ENCODE data around the gene IL15.

DNA sequence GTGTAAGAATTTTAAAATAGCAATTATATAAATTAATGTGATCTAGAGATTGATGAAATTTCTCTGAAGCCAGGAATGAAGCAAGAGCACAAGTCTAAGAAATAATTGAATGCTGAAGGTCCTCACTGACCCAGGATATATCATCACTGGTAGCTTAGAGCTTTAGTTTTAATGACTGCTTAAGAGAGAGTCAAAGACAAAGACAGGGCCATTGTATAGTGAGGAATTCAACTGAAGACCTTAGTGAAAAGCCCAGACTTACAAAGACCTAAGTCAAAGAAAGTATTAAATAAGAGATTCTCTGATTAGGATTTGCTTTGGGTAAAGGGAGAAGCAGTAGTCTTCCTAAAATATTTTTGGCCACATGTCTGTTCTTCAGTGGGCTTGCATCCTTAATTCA, 26.0 kb upstream of the IL15 start:
- TF ChIP-seq, protein P1, sequence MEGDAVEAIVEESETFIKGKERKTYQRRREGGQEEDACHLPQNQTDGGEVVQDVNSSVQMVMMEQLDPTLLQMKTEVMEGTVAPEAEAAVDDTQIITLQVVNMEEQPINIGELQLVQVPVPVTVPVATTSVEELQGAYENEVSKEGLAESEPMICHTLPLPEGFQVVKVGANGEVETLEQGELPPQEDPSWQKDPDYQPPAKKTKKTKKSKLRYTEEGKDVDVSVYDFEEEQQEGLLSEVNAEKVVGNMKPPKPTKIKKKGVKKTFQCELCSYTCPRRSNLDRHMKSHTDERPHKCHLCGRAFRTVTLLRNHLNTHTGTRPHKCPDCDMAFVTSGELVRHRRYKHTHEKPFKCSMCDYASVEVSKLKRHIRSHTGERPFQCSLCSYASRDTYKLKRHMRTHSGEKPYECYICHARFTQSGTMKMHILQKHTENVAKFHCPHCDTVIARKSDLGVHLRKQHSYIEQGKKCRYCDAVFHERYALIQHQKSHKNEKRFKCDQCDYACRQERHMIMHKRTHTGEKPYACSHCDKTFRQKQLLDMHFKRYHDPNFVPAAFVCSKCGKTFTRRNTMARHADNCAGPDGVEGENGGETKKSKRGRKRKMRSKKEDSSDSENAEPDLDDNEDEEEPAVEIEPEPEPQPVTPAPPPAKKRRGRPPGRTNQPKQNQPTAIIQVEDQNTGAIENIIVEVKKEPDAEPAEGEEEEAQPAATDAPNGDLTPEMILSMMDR (IDR thresholded peaks at IDR 0.05): no peak
- TF ChIP-seq POLR2A (IDR thresholded peaks at IDR 0.05): no peak
- TF ChIP-seq EP300 (IDR thresholded peaks at IDR 0.05): no peak
- no peak for TF ChIP-seq POLR2AphosphoS5 (IDR thresholded peaks at IDR 0.05)

Data from stomach (tissue), 4 donors.